Nephron progenitor cell (in vitro differentiated cells): ENCODE measurements around the gene THSD4.
A peak's percentile ranks its signal among the peaks of the same experiment; 100 is the strongest.

Experiments
- DNase-seq: peaks from one replicate; pipeline ENCODE4 v3.0.0; 2021
- H3K27ac Mint-ChIP-seq: 2 replicates; pipeline ENCODE4 v1.8.0; 2021; ENCODE audit warnings: mild to moderate bottlenecking, moderate library complexity, mixed read lengths
- H3K27me3 Mint-ChIP-seq: 2 replicates; pipeline ENCODE4 v1.8.0; 2021; ENCODE audit warnings: mild to moderate bottlenecking, low read depth, mixed read lengths; ENCODE audit not compliant: poor library complexity
- H3K36me3 Mint-ChIP-seq: 2 replicates; pipeline ENCODE4 v1.8.0; 2021; ENCODE audit warnings: low read depth, mixed read lengths
- H3K4me1 Mint-ChIP-seq: 2 replicates; pipeline ENCODE4 v1.8.0; 2021; ENCODE audit warnings: mixed read lengths
- H3K4me3 Mint-ChIP-seq: 2 replicates; pipeline ENCODE4 v1.8.0; 2021; ENCODE audit warnings: mild to moderate bottlenecking, moderate library complexity, mixed read lengths
- H3K9me3 Mint-ChIP-seq: 2 replicates; pipeline ENCODE4 v1.8.0; 2021; ENCODE audit warnings: mild to moderate bottlenecking, moderate library complexity, mixed read lengths
- CTCF ChIP-seq: fragments of 200-600 bp; sonication (generic); IDR thresholded peaks from 2 replicates; pipeline ENCODE4 v1.5.0; 2021; ENCODE audit warnings: antibody characterized with exemption

THSD4 gene

GRCh38 chr15:71197620-71198019, 82.3 kb downstream of the THSD4 start:
- Mint-ChIP-seq H3K27me3 (peaks cover 3% of the 10 kb centered on the region), H3K4me1 (peaks cover 4% of the 10 kb centered on the region), H3K36me3 (peaks cover 4% of the 10 kb centered on the region), H3K9me3 (no peaks in the 10 kb centered on the region), H3K4me3 (no peak overlapping the region), H3K27ac (no peak overlapping the region)
- DNase-seq, result no peak
- TF ChIP-seq CTCF, result no peak

GRCh38 chr15:71198846-71199245, 83.6 kb downstream of the THSD4 start:
- H3K4me1 Mint-ChIP-seq, result peaks cover 10% of the 10 kb centered on the region
- DNase-seq, result no peak
- H3K27me3 Mint-ChIP-seq, result peaks cover 5% of the 10 kb centered on the region
- H3K36me3 Mint-ChIP-seq, result peaks cover 3% of the 10 kb centered on the region
- no peak for TF ChIP-seq CTCF
- H3K27ac Mint-ChIP-seq, result no peak overlapping the region
- H3K4me3 Mint-ChIP-seq, result no peak overlapping the region
- H3K9me3 Mint-ChIP-seq, result no peaks in the 10 kb centered on the region

GRCh38 chr15:71199384-71200351, 84.4 kb downstream of the THSD4 start:
- no peak overlapping the region for H3K4me3 Mint-ChIP-seq
- no peak for TF ChIP-seq CTCF
- peaks cover 10% of the 10 kb centered on the region for H3K4me1 Mint-ChIP-seq
- H3K36me3 Mint-ChIP-seq, result no peaks in the 10 kb centered on the region
- no peak for DNase-seq
- peak overlapping the region; percentile 95 for H3K27ac Mint-ChIP-seq
- no peaks in the 10 kb centered on the region for H3K9me3 Mint-ChIP-seq
- H3K27me3 Mint-ChIP-seq, result peaks cover 5% of the 10 kb centered on the region

GRCh38 chr15:71201477-71201876, 86.2 kb downstream of the THSD4 start:
- Mint-ChIP-seq H3K27ac (no peak overlapping the region), H3K27me3 (peaks cover 5% of the 10 kb centered on the region), H3K9me3 (no peaks in the 10 kb centered on the region), H3K4me1 (peaks cover 10% of the 10 kb centered on the region), H3K4me3 (no peak overlapping the region), H3K36me3 (no peaks in the 10 kb centered on the region)
- TF ChIP-seq CTCF, result no peak
- no peak for DNase-seq

- Mint-ChIP-seq H3K4me1 (peaks cover 15% of the 10 kb centered on the region), H3K36me3 (no peaks in the 10 kb centered on the region), H3K9me3 (no peaks in the 10 kb centered on the region), H3K27me3 (peaks cover 5% of the 10 kb centered on the region), H3K4me3 (no peak overlapping the region), H3K27ac (no peak overlapping the region)
- TF ChIP-seq CTCF, result no peak
- DNase-seq, result no peak
These were observed 87.4 kb downstream of the THSD4 start for GRCh38 chr15:71202712-71203111.
